Amniotic epithelial cell (primary cell): ENCODE results near the gene FOXK1.

Experiments
- DNase-seq: peaks from one replicate; pipeline ENCODE4 v3.0.0-alpha.2; 2010; ENCODE audit warnings: low read depth

FOXK1 gene

GRCh38 chr7:4722960-4723630 is 41.0 kb downstream of the FOXK1 start:
- DNase-seq: no peak

DNA sequence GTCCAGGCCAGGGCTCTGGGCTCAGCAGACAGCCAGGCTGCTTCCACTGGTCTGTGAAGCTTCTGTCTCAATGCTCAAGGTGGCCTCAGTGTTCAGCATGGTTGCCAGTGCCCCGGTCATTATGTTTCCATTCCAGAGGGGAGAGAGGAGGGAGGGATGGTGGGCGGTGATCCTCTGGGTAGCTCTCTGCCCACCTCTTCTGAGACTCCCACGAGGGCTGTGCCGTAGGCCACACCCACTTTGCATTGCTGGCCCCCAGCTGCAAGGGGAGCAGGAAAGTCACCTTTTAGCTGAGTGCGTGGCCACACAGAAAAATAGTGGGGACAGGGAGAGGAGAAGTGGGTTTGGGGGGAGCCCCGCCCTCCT is 42.5 kb downstream of the FOXK1 start:
- DNase-seq: no peak

DNA sequence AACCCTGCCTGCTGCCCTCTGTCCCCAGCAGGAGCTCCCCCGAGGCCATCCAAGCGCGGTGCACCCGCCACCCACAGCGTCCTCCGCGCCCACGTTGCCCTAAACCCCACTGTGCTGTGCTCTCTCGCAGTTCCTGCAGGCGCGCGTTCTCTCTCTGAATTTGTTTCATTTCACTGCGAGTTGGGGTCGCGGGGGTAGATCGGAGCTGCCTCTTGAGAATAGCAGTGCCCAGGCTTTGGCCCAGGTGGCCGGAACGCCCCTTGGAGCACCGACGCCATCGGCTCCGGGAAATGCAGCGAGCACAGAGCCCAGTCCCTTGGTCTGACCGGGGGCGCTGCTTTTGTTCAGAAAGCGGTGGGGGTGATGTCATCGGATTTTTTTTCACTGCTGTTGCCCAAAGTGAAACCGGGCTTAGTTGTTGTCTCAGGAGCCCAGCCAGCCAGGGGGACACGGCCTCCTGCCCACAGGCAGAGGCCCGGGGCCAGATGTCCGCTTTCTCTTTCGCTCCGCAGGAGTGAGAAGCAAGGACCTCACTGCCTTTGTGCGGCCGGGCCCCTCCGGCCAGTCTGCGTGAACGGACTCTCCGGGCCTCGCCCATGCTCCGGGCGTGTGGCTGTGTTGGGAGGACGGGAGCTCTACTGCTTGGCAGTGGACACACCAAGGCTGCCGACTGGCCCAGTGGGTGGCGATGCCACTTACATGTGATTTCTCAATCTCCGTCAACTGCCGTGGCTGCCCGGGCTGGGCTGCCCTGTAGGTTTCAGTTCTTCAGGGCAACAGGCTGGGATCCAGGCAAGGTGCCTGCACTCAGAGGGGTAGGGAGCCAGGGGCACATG is 43.1 kb downstream of the FOXK1 start:
- DNase-seq: peak; percentile 73

- DNase-seq: no peak
Observed at GRCh38 chr7:4725850-4726450, 43.9 kb downstream of the FOXK1 start.

GRCh38 chr7:4726566-4726965 is 44.5 kb downstream of the FOXK1 start:
- DNase-seq: no peak

GRCh38 chr7:4727914-4728705 is 46.0 kb downstream of the FOXK1 start:
- DNase-seq: peak; percentile 42

- no peak for DNase-seq
Observed at GRCh38 chr7:4729266-4729665, 47.2 kb downstream of the FOXK1 start.

- DNase-seq: no peak
Observed at GRCh38 chr7:4730276-4730675, 48.2 kb downstream of the FOXK1 start.

DNA sequence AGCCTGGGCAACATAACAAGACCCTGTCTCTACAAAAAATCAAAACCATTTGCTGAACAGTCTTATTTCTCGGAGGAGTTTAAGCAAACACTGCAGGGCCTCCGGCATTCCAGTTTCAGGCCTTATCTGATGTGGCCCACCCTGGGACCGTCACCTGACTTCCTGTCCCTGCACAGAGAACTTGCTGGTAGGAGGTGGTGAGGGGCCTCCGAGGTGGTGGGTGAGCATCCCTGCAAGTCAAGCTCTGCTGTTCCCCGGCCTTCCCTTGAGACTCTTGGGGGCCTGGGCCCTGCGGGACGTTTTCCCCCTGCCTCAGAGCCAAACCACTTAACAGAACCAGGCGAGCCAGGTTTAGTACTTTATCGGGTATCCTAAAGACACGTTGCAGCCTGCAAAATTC is 48.9 kb downstream of the FOXK1 start:
- DNase-seq: no peak

DNA sequence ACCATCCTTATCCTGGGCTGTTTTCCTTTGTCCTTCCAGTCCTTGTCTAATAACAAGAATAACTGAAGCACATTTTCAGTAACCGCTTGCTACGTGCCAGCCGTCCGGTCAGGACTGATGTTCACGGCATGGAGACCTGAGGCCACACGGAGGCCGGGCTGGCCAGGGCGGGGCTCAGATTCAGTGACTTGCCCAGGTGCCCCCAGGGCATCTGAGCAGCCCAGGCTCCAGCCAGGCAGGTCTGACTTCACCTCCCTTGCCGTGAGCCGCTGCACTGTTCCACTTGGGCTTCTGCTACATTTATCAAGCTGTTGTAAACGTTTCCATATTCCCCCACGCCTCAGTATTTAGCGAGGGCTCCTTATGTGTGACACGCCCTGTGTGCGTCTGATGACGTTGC is 49.7 kb downstream of the FOXK1 start:
- no peak for DNase-seq

DNA sequence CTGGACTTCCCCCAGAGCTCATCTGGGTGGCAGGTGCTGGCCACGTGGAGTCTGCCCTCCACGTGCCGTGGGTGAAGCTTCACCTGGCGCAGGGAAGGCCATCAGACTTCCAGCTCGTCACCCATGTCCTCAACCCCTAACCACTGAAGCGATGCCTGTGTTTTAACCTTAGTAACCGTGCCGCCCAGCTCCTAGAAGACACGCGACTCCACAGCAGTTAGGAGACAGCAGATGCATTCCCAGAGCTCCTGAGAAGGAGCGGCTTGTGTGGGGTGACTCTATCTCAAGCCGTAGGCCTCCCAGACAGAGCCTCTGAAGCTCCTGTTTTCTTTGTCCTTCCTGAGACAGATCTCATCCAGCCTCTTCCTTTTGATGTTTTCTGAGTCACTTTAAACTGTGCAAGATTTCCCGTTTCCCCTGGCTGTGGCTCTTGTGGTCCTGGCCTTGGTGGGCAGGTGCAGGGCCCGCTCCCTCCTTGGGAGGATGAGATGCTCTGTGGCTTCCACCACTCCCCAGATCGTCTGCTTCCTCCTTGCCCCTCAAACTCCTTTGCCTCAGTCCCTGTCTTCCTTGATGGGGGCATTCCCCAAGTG is 51.9 kb downstream of the FOXK1 start:
- DNase-seq: no peak

GRCh38 chr7:4734587-4735345 is 52.7 kb downstream of the FOXK1 start:
- no peak for DNase-seq

- DNase-seq: no peak
Observed at GRCh38 chr7:4737300-4737699, 55.2 kb downstream of the FOXK1 start.

- peak; percentile 93 for DNase-seq
Observed at GRCh38 chr7:4738711-4739527, 56.8 kb downstream of the FOXK1 start.

- DNase-seq: peak; percentile 73
Observed at GRCh38 chr7:4739528-4739992, 57.5 kb downstream of the FOXK1 start.

DNA sequence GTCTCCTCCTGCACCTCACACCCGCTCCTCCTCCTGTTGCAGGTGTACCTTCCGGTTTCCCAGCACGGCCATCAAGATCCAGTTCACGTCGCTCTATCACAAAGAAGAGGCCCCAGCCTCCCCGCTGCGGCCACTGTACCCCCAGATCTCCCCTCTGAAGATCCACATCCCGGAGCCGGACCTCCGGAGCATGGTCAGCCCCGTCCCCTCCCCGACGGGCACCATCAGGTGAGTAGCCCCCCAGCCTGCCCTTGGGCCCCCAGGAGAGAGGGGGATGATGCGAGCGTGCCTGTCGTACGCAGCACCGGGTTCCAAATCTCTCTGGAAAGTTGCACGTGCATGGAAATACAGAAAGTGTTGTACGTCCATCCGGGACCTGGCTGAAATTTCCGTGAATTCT is 58.7 kb downstream of the FOXK1 start:
- DNase-seq: no peak

GRCh38 chr7:4742051-4742573 is 60.0 kb downstream of the FOXK1 start:
- peak; percentile 37 for DNase-seq

- DNase-seq: no peak
Observed at GRCh38 chr7:4742852-4743251, 60.8 kb downstream of the FOXK1 start.

DNA sequence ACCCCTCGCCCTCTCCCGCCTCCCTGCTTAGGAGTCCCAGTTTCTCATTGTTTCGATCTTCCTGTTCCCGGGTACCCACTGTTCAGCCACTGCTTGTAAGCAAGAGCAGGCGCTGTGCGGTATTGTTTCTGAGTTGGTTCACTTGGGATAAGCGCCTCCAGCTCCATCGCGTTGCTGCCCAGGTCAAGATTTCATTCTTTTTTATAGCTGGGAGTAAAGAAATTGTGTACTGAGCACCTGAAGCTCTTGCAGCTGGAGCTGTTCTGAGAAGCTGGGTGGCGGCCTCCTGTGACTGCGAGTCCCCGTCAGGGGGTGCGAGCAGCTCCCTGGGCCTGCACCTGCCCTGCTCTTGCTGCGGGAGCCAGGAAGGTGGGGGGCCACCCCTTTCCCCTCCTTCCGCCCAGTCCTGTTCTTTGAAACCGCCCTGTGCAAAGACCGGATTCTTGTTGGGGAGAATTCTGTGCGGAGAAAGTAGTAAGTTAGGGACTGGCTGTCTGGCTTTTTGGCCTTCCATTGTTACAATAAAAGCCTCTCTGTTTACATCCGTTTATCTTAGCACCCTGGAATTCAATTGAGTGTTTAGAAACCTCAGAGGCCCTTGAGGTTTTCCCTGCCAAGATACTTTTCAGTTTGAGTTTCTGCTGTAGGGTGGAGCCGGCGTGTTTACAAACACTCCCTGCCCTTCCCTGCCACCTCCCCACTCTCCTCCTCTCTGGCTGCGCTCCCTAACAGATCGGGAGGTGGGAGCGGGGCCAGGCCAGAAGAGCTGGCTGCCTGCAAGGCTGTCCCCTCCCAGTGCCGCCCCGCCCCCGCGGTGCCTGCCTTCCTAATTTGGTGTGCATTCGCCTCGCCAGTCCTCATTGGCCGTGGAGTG is 62.5 kb downstream of the FOXK1 start:
- peak; percentile 100 for DNase-seq
